GM19043 (cell line): ENCODE measurements around the gene ZNF22.

Experiments used
- ATAC-seq: cut with Tn5 transposase; IDR thresholded peaks from one replicate; pipeline ENCODE4 v1.9.1; 2021; ENCODE audit warnings: low read depth; ENCODE audit not compliant: unreplicated experiment

ZNF22 gene

GRCh38 chr10:44963772-44964633 is 36.7 kb upstream of the ZNF22 start:
- no peak for ATAC-seq

DNA sequence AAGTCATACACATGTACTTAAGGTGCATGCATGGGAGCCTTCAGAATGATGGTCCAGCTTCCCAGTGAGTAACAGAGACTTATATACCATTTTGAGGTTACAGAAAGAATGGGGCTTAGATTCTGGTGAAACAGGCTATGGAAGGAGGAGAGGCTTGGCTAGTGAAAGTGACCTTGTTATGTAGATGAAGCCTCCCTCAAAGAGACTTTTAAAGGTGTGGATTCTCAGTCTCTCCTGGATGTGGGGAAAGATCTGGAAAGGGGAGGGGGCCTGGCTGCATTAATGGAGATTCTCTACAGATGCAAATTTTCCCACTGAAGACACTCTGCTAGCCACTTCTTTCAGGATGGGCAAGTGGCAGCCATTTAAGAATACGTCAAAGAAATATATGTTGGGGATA is 35.6 kb upstream of the ZNF22 start:
- no peak for ATAC-seq

- ATAC-seq = peak; percentile 22
These were observed 35.0 kb upstream of the ZNF22 start for GRCh38 chr10:44965651-44966097.

- ATAC-seq = peak; percentile 28
These were observed 34.5 kb upstream of the ZNF22 start for GRCh38 chr10:44966129-44966815.

DNA sequence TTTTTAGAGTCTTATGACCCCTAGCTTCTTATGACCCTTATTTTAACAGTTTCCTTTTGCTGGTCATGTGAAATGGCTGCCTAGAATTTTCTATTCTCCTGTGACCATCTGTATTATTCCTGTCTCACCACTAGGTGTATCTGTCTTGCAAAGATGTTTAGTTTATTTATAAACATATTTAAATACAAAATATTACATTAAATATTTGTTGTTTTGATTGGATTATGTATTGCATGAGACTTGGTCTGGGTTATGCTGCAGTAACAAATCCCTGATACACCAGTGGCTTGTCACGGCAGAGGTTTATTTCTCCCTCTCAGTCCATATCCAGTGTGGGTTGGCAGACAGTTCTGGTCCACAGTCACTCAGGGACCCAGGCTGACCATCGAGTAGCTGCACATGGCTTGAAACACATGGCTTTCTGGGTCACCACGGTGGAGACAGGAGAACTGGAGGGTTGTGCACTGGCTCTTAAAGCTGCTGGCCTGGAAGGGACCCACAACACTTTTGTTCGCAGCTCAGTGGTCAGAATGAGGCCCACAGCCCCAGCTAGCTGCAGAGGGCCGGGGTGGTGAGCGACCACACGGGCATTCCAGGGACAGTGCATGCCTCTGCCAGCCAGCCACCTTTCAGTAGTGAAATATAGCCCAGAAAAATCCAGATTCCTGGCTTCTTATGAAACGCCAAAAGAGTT is 33.8 kb upstream of the ZNF22 start:
- ATAC-seq = no peak

GRCh38 chr10:44967616-44968015 is 33.1 kb upstream of the ZNF22 start:
- ATAC-seq = no peak

GRCh38 chr10:44968091-44968490 is 32.6 kb upstream of the ZNF22 start:
- no peak for ATAC-seq

DNA sequence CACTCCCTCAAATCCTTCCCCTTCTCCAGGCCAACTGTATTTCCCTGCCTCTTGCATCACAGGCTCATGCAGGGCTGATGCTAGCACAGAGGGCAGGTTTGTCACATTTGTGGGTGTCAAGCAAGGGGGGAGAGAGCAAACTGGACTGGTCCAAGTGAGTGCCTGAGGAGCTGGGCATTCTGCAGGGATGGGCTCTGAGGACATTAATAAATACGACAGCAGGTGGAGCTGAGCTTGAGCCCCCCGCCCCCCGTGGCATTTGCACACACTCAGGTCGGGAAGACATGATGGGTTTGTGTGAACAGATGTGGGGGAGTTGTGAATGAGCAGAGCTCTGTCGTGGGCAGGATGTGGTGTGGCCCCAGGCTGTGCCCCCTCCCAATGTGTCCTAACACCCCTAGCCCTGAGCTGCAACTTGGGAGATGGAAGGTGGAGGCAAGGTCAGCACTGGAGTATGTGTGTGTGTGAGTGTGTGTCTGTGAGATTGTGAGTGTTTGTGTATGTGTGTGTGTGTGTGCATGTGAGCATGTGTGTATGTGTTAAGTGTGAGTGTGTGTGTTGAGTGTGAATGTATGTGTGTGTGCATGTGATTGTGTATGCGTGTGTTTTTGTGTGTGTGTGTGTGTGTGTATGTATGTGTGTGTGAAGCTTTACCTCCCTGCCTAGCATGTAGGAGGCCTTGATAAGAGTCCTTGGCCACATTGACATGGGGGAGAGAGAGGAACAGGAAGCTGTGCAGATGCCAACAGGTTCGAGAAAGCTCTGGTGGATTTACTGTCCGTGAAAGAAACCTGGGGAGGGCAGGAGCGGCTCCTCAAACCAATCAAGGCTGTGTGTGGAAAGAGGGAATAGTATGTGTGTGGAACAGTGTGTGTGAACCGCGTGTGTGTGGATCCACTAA is 32.0 kb upstream of the ZNF22 start:
- no peak for ATAC-seq

GRCh38 chr10:44969854-44970253 is 30.9 kb upstream of the ZNF22 start:
- no peak for ATAC-seq

DNA sequence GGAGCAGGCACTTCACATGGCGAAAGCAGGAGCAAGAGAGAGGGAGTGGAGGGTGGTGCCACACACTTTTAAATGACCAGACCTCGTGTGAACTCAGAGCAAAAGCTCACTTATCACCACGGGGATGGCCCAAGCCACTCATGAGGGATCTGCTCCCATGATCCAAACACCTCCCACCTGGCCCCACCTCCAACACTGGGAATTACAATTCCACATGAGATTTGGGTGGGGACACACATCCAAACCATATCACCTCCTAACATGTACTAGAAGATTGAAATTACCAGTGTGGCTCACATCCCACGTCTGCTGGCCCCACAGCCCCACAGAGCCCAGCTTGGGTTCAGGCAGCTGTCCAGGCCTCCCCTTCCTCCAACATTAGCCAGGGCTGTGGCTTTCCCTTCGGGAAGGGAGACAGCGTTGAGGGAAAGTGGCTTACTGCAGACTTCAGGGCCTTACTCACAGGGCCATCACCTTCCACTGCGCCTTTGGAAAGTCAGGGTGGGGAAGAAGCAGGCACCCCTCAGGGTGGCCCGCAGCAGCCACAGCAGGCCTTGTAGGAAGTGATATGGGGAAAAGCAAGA is 29.8 kb upstream of the ZNF22 start:
- ATAC-seq = no peak

- no peak for ATAC-seq
These were observed 29.3 kb upstream of the ZNF22 start for GRCh38 chr10:44971434-44971833.

GRCh38 chr10:44971935-44972757 is 28.6 kb upstream of the ZNF22 start:
- no peak for ATAC-seq

GRCh38 chr10:44972874-44973306 is 27.8 kb upstream of the ZNF22 start:
- ATAC-seq = no peak

DNA sequence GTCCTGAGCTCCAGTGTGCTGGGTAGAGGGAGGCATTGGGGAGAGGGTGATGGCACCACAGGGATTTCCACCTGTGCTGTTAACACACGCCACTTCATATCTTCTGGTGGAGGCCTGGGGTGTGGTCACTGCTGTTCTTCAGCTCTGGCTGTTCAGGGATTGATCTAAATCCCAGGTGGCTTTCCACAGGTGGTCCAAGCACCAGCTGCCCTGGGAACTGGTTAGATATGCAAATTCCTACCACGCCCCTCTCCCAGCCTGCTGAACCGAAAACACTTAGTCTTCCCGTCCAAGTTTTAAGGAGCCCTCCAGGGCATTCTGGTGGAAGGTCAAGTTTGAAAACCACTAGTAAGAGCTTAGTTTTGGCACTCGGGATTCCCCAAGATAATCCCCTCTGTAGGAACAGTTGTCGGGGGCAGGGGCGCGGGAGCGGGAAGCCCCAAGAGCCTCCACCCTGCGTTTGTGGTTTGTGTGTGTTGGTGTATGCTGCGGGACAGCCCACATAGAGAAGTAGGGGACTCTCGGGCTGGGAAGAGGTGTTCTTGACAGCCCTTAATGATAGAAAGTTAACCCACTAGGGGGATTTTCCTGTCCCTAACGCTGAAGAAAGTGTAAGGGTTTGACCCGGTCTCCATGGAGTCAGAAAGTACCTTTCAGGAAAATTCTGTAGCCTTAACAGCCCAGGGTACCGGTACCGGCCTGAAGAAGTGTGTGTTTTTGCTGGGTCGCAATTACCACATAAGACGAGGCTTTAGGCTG is 27.2 kb upstream of the ZNF22 start:
- no peak for ATAC-seq

GRCh38 chr10:44974082-44974627 is 26.6 kb upstream of the ZNF22 start:
- ATAC-seq = no peak

- ATAC-seq = peak; percentile 73
These were observed 25.9 kb upstream of the ZNF22 start for GRCh38 chr10:44974628-44975430.
